H9 (cell line): Measurements from ENCODE around the gene DIS3L2. TPM values are rescaled to one million over a fixed set of nuclear protein-coding genes. Genes with fewer than 3 reads are reported as not detected.

Experiments
- DNase-seq: peaks from one replicate; pipeline ENCODE4 v3.0.0-alpha.2; 2017
- H2AFZ ChIP-seq: one replicate; pipeline ENCODE4 v1.6.1; 2013; ENCODE audit warnings: mild to moderate bottlenecking, low read length, control low read depth, moderate library complexity
- H2AK5ac ChIP-seq: 2 replicates; pipeline ENCODE4 v1.6.1; 2013; ENCODE audit warnings: low read length, control low read depth, mixed read lengths; ENCODE audit not compliant: insufficient read length
- H2BK120ac ChIP-seq: one replicate; pipeline ENCODE4 v1.6.1; 2013; ENCODE audit warnings: low read depth, mild to moderate bottlenecking, low read length, control low read depth, inconsistent platforms; ENCODE audit not compliant: poor library complexity, severe bottlenecking
- H2BK12ac ChIP-seq: 2 replicates; pipeline ENCODE4 v1.6.1; 2013; ENCODE audit warnings: low read length, control low read depth, mixed read lengths, low read depth; ENCODE audit not compliant: insufficient read length
- H2BK15ac ChIP-seq: 2 replicates; pipeline ENCODE4 v1.6.1; 2013; ENCODE audit warnings: low read depth, low read length, control low read depth
- H2BK20ac ChIP-seq: one replicate; pipeline ENCODE4 v1.6.1; 2013; ENCODE audit warnings: low read depth, mild to moderate bottlenecking, low read length, control low read depth, inconsistent platforms; ENCODE audit not compliant: poor library complexity, severe bottlenecking
- H2BK5ac ChIP-seq: 2 replicates; pipeline ENCODE4 v1.6.1; 2013; ENCODE audit warnings: low read length, control low read depth, mixed read lengths; ENCODE audit not compliant: insufficient read length
- H3K14ac ChIP-seq: 2 replicates; pipeline ENCODE4 v1.6.1; 2013; ENCODE audit warnings: low read length, control low read depth; ENCODE audit not compliant: insufficient read depth
- H3K18ac ChIP-seq: 2 replicates; pipeline ENCODE4 v1.6.1; 2013; ENCODE audit warnings: low read depth, mild to moderate bottlenecking, mixed read lengths, low read length, control low read depth; ENCODE audit not compliant: insufficient read length
- H3K23ac ChIP-seq: 2 replicates; pipeline ENCODE4 v1.6.1; 2013; ENCODE audit warnings: low read length, control low read depth, mixed read lengths, low read depth; ENCODE audit not compliant: insufficient read length
- H3K23me2 ChIP-seq: 2 replicates; pipeline ENCODE4 v1.6.1; 2013; ENCODE audit warnings: low read depth, mild to moderate bottlenecking, mixed read lengths, low read length, control low read depth; ENCODE audit not compliant: insufficient read length, poor library complexity, severe bottlenecking
- H3K27ac ChIP-seq: 2 replicates; pipeline ENCODE4 v1.5.1; 2013; ENCODE audit warnings: low read length, control low read depth, mixed read lengths, low read depth; ENCODE audit not compliant: insufficient read length
- H3K27me3 ChIP-seq: 2 replicates; pipeline ENCODE4 v1.6.1; 2013; ENCODE audit warnings: low read length, control low read depth, inconsistent platforms; ENCODE audit not compliant: insufficient read depth
- H3K4ac ChIP-seq: 2 replicates; pipeline ENCODE4 v1.6.1; 2013; ENCODE audit warnings: low read depth, mild to moderate bottlenecking, control low read depth, inconsistent platforms, low read length, moderate library complexity
- H3K4me1 ChIP-seq: 2 replicates; pipeline ENCODE4 v1.6.1; 2013; ENCODE audit warnings: low read length, control low read depth, inconsistent platforms; ENCODE audit not compliant: insufficient read depth
- H3K4me2 ChIP-seq: 2 replicates; pipeline ENCODE4 v1.6.1; 2013; ENCODE audit warnings: low read length, control low read depth, mixed read lengths; ENCODE audit not compliant: insufficient read length, insufficient read depth
- H3K56ac ChIP-seq: 2 replicates; pipeline ENCODE4 v1.6.1; 2013; ENCODE audit warnings: low read depth, mild to moderate bottlenecking, mixed read lengths, low read length, control low read depth; ENCODE audit not compliant: insufficient read length
- H3K79me1 ChIP-seq: 2 replicates; pipeline ENCODE4 v1.6.1; 2013; ENCODE audit warnings: low read depth, mild to moderate bottlenecking, moderate library complexity, low read length, control low read depth, inconsistent platforms; ENCODE audit not compliant: insufficient read depth, poor library complexity, severe bottlenecking
- H3K79me2 ChIP-seq: 2 replicates; pipeline ENCODE4 v1.6.1; 2013; ENCODE audit warnings: low read length, control low read depth, inconsistent platforms; ENCODE audit not compliant: insufficient read depth
- H3K9ac ChIP-seq: 2 replicates; pipeline ENCODE4 v1.6.1; 2013; ENCODE audit warnings: low read length, control low read depth, mixed read lengths; ENCODE audit not compliant: insufficient read length; ENCODE audit errors: extremely low read depth
- H3K9me3 ChIP-seq: one replicate; pipeline ENCODE4 v1.6.1; 2013; ENCODE audit warnings: low read depth, low read length, inconsistent platforms; ENCODE audit not compliant: control insufficient read depth
- H3T11ph ChIP-seq: one replicate; pipeline ENCODE4 v1.6.1; 2013; ENCODE audit warnings: mild to moderate bottlenecking, low read length, control low read depth, inconsistent platforms
- H4K20me1 ChIP-seq: one replicate; pipeline ENCODE4 v1.6.1; 2013; ENCODE audit not compliant: control insufficient read depth, insufficient read length, insufficient read depth
- H4K5ac ChIP-seq: 2 replicates; pipeline ENCODE4 v1.6.1; 2013; ENCODE audit warnings: low read depth, mild to moderate bottlenecking, mixed read lengths, low read length, control low read depth; ENCODE audit not compliant: insufficient read length
- H4K8ac ChIP-seq: replicated peaks from 2 replicates; pipeline ENCODE4 v1.6.1; 2013; ENCODE audit warnings: low read length, control low read depth, mixed read lengths, low read depth; ENCODE audit not compliant: insufficient read length
- H4K91ac ChIP-seq: 2 replicates; pipeline ENCODE4 v1.6.1; 2013; ENCODE audit warnings: low read depth, mild to moderate bottlenecking, moderate library complexity, mixed read lengths, low read length, control low read depth; ENCODE audit not compliant: insufficient read length
- H3K27ac Mint-ChIP-seq, 3 experiments: 2 replicates in 2 of 3; 3 replicates in 1 of 3; pipeline ENCODE4 v1.8.0; 2020 to 2021; ENCODE audit warnings: mixed read lengths in 3 of 3, mild to moderate bottlenecking in 1 of 3, moderate library complexity in 1 of 3
- H3K27me3 Mint-ChIP-seq: 2 replicates; pipeline ENCODE4 v1.8.0; 2021; ENCODE audit warnings: low read depth, mild to moderate bottlenecking, moderate library complexity, mixed read lengths
- H3K36me3 Mint-ChIP-seq, 3 experiments: 2 replicates in 2 of 3; 3 replicates in 1 of 3; pipeline ENCODE4 v1.8.0; 2020 to 2021; ENCODE audit warnings: low read depth in 3 of 3, mixed read lengths in 3 of 3; ENCODE audit not compliant: insufficient read depth in 1 of 3
- H3K4me1 Mint-ChIP-seq, 2 experiments: 2 replicates each; pipeline ENCODE4 v1.8.0; 2020; ENCODE audit warnings: mixed read lengths in 2 of 2
- H3K4me3 Mint-ChIP-seq, 2 experiments: 2 replicates in 1 of 2; 3 replicates in 1 of 2; pipeline ENCODE4 v1.8.0; 2020 to 2021; ENCODE audit warnings: mild to moderate bottlenecking in 2 of 2, mixed read lengths in 2 of 2, moderate library complexity in 1 of 2
- H3K9me3 Mint-ChIP-seq, 2 experiments: 2 replicates in 1 of 2; 3 replicates in 1 of 2; pipeline ENCODE4 v1.8.0; 2020; ENCODE audit warnings: mild to moderate bottlenecking in 2 of 2, mixed read lengths in 2 of 2, moderate library complexity in 1 of 2
- WGBS: extraction: QIAGEN DNeasy Blood & Tissue Kit; methylation state at CpG from one replicate; pipeline ENCODE4 v1.1.7; 2013; ENCODE audit warnings: missing lambda C conversion rate, low lambda C conversion rate, mixed read lengths; ENCODE audit not compliant: insufficient read length; ENCODE audit errors: extremely low coverage; 5-methylcytosine and 5-hydroxymethylcytosine counted together
- total RNA-seq: library from RNA; stranded (reverse); gene quantifications from 2 replicates; pipeline ENCODE4 v1.2.1, GENCODE V29; 2021
- TF ChIP-seq, protein P1 (sequence below): fragments of 200-600 bp; sonication (generic); conservative IDR thresholded peaks from 3 replicates; pipeline ENCODE4 v1.8.0; 2021; ENCODE audit warnings: antibody characterized with exemption, mild to moderate bottlenecking

The DIS3L2 gene
- total RNA-seq, 1 experiment from 2014 or later, result 28.1 TPM

DNA sequence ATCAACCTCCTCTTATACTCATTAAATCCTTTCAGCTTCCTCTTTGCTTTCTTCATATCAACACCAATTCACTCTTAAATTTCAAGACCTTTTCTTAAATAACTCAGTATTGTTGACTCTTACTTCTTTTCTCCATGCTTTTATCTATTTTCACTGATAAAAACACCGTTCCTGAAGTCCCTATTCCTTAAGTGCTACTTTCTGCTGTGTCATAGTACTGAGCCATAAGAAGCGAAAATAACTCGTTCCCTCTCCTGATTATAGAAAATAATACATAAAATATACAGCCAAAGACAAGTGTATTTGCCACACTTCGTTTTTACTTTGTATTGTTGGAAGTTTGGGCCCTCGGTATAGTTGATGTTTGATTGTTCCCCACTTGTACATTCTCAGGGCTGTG lies 181.0 kb downstream of the DIS3L2 start:
- Histone ChIP-seq H4K5ac (no peak overlapping the region), H3K4ac (no peak overlapping the region), H2BK12ac (no peak overlapping the region), H4K91ac (no peak overlapping the region), H2AFZ (no peak overlapping the region), H2AK5ac (no peak overlapping the region), H2BK5ac (no peak overlapping the region), H3K27me3 (no peaks in the 10 kb centered on the region), H4K8ac (no peak overlapping the region), H3K79me2 (no peaks in the 10 kb centered on the region), H3K4me2 (no peak overlapping the region), H3K56ac (no peak overlapping the region), H3K79me1 (no peaks in the 10 kb centered on the region), H3T11ph (no peak overlapping the region), H4K20me1 (no peaks in the 10 kb centered on the region), H3K14ac (no peak overlapping the region), H2BK15ac (no peak overlapping the region), H2BK120ac (no peak overlapping the region), H3K23ac (no peak overlapping the region), H3K4me1 (no peaks in the 10 kb centered on the region), H3K27ac (no peak overlapping the region), H2BK20ac (no peak overlapping the region), H3K9me3 (no peaks in the 10 kb centered on the region), H3K23me2 (no peaks in the 10 kb centered on the region), H3K18ac (no peak overlapping the region), H3K9ac (no peak overlapping the region)
- Mint-ChIP-seq H3K36me3 (peaks cover 0 to 4% (median 0%) of the 10 kb centered on the region in 3 experiments; a peak in 1 of 7 replicates), H3K27ac (no peak overlapping the region), H3K9me3 (no peaks in the 10 kb centered on the region), H3K4me3 (no peak overlapping the region), H3K27me3 (no peaks in the 10 kb centered on the region), H3K4me1 (no peaks in the 10 kb centered on the region)
- no CpG with 5 or more reads among the region's 5 CpGs for WGBS
- TF ChIP-seq, protein P1, sequence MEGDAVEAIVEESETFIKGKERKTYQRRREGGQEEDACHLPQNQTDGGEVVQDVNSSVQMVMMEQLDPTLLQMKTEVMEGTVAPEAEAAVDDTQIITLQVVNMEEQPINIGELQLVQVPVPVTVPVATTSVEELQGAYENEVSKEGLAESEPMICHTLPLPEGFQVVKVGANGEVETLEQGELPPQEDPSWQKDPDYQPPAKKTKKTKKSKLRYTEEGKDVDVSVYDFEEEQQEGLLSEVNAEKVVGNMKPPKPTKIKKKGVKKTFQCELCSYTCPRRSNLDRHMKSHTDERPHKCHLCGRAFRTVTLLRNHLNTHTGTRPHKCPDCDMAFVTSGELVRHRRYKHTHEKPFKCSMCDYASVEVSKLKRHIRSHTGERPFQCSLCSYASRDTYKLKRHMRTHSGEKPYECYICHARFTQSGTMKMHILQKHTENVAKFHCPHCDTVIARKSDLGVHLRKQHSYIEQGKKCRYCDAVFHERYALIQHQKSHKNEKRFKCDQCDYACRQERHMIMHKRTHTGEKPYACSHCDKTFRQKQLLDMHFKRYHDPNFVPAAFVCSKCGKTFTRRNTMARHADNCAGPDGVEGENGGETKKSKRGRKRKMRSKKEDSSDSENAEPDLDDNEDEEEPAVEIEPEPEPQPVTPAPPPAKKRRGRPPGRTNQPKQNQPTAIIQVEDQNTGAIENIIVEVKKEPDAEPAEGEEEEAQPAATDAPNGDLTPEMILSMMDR, result no peak
- no peak for DNase-seq
